GM08714 (cell line): ENCODE measurements around the gene MYH13.
"Not testable (repeated sequence)": the region's sequence is repeated elsewhere in the genome, so short reads cannot be mapped to it uniquely, and the experiment has no call there.

Experiments used
- H3K4me3 ChIP-seq: fragments of 200-500 bp; sonication (Bioruptor generic); 2 replicates; pipeline ENCODE4 v1.5.1; 2014; ENCODE audit warnings: mild to moderate bottlenecking, low read length, inconsistent platforms
- ZNF274 ChIP-seq: IDR thresholded peaks from 2 replicates; pipeline ENCODE4 v1.6.1; 2012; ENCODE audit warnings: mild to moderate bottlenecking, low read depth, low read length

Gene MYH13

GRCh38 chr17:10297691-10298090 lies 75.1 kb downstream of the MYH13 start:
- H3K4me3 ChIP-seq: no peak overlapping the region
- no peak for TF ChIP-seq ZNF274

- TF ChIP-seq ZNF274: no peak
- no peak overlapping the region for H3K4me3 ChIP-seq
Observed at GRCh38 chr17:10295728-10296343, 77.0 kb downstream of the MYH13 start.

- H3K4me3 ChIP-seq: no peak overlapping the region
- TF ChIP-seq ZNF274: no peak
Observed at GRCh38 chr17:10294180-10294579, 78.6 kb downstream of the MYH13 start.

GRCh38 chr17:10292057-10292937 lies 80.5 kb downstream of the MYH13 start:
- no peak overlapping the region for H3K4me3 ChIP-seq
- no peak for TF ChIP-seq ZNF274

- H3K4me3 ChIP-seq: not testable (repeated sequence)
Observed at GRCh38 chr17:10291576-10291975, 81.2 kb downstream of the MYH13 start.

GRCh38 chr17:10290041-10290440 lies 82.8 kb downstream of the MYH13 start:
- TF ChIP-seq ZNF274: no peak
- H3K4me3 ChIP-seq: no peak overlapping the region

- H3K4me3 ChIP-seq: no peak overlapping the region
- TF ChIP-seq ZNF274: no peak
Observed at GRCh38 chr17:10286324-10286723, 86.5 kb downstream of the MYH13 start.

- no peak overlapping the region for H3K4me3 ChIP-seq
- no peak for TF ChIP-seq ZNF274
Observed at GRCh38 chr17:10285896-10286295, 86.9 kb downstream of the MYH13 start.

- no peak overlapping the region for H3K4me3 ChIP-seq
- no peak for TF ChIP-seq ZNF274
Observed at GRCh38 chr17:10280068-10280467, 92.7 kb downstream of the MYH13 start.

GRCh38 chr17:10278218-10278617 lies 94.6 kb downstream of the MYH13 start:
- TF ChIP-seq ZNF274: no peak
- no peak overlapping the region for H3K4me3 ChIP-seq

- TF ChIP-seq ZNF274: no peak
- H3K4me3 ChIP-seq: no peak overlapping the region
Observed at GRCh38 chr17:10276436-10276835, 96.4 kb downstream of the MYH13 start.

- no peak for TF ChIP-seq ZNF274
Observed at GRCh38 chr17:10275418-10275817, 97.4 kb downstream of the MYH13 start.

GRCh38 chr17:10271106-10271562 lies 101.7 kb downstream of the MYH13 start:
- H3K4me3 ChIP-seq: no peak overlapping the region
- TF ChIP-seq ZNF274: no peak

More at GRCh38 chr17:10275418-10275817, 97.4 kb downstream of the MYH13 start:
- H3K4me3 ChIP-seq: no peak overlapping the region

GRCh38 chr17:10270258-10270657 lies 102.5 kb downstream of the MYH13 start:
- H3K4me3 ChIP-seq: no peak overlapping the region
- no peak for TF ChIP-seq ZNF274

GRCh38 chr17:10268005-10268404 lies 104.8 kb downstream of the MYH13 start:
- H3K4me3 ChIP-seq: no peak overlapping the region
- no peak for TF ChIP-seq ZNF274
